NCI-H2196 (cell line): ENCODE measurements around the gene FES.
"Not testable (repeated sequence)": the region's sequence is repeated elsewhere in the genome, so short reads cannot be mapped to it uniquely, and the experiment has no call there.

Source experiments
- DNase-seq: peaks from one replicate; lab custom pipeline; 2025; ENCODE audit not compliant: unreplicated experiment; lab: John Stamatoyannopoulos, UW

The FES gene

DNA sequence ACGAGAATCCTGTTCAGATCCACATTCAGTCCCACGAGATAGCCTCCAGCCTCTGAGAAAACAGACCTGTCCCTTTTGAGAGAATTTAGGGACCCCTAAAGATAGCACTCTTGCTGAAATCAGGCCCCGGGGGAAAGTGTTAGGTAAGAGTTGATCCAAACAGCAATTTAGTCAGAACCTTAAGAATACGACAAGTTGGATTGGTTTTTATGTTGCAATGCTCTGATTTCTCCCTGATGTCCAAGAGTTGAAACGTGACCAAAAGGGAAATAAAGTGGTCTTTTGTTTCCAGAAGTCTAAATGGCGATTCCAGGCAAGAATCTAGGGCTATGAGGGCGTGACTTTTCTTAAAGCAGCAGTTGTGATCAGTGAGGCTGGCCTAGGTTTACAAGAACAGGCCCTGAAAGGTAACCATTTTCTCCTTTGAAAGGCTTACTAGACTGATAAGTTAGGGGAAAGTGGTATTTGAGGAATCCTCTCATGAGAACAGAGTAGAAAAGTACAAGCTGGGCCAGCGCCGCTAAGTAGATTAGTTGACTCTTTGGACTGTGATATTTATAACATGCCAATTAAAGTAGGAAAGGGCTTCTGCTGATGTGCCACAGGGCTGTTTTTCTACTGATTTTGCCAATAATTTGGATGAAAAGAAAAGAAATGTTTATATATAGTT is 23.7 kb downstream of the FES start:
- no peak for DNase-seq

- DNase-seq = not testable (repeated sequence)
These were observed 25.1 kb downstream of the FES start for GRCh38 chr15:90909449-90909848.

DNA sequence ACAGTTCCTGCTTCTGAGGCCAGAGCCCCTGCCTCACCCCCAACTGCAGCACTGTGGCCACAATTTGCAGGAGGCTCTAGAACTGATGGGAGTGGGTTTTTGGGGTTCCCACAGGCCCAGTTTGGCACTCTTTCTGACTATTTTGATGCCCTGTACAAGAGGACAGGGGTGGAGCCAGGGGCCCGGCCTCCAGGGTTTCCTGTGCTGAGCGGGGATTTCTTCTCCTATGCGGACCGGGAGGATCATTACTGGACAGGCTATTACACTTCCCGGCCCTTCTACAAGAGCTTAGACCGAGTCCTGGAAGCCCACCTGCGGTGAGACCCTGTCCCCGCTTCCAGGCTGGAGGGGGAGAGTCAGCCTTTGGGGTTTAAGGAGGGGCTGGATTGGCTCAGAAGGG is 25.7 kb downstream of the FES start:
- no peak for DNase-seq

GRCh38 chr15:90910441-90911301 is 26.4 kb downstream of the FES start:
- DNase-seq = no peak

- no peak for DNase-seq
These were observed 27.0 kb downstream of the FES start for GRCh38 chr15:90911302-90911623.

DNA sequence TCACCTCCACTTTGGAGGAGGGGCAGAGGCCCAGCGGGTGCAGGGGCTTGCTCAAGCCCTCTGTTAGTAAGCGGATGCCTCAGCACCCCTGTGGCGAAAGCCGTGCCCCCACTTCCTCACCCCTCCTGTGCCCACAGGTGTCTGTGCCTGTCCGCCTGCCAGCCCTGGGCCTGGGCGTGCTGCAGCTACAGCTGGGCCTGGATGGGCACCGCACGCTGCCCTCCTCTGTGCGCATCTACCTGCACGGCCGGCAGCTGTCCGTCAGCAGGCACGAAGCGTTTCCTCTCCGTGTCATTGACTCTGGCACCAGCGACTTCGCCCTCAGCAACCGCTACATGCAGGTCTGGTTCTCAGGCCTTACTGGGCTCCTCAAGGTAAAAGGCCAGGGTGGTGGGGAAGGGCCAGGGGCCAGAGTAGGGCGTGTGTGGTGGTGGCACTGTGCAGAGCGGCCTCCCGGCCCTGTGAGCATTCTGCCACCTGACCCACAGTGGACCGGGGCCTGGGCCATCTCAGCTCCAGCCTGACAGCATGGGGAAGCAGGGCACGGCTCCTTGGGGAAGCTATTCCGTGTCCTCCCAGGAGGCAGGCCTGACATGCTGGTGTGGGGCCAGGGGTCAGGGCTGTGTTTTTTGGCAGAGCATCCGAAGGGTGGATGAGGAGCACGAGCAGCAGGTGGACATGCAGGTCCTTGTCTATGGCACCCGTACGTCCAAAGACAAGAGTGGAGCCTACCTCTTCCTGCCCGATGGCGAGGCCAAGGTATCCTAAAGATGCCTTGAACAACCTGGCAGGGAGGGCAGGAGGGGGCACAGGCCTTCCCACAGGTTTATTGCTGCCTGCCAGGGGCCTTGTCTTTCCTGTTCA is 27.8 kb downstream of the FES start:
- no peak for DNase-seq

DNA sequence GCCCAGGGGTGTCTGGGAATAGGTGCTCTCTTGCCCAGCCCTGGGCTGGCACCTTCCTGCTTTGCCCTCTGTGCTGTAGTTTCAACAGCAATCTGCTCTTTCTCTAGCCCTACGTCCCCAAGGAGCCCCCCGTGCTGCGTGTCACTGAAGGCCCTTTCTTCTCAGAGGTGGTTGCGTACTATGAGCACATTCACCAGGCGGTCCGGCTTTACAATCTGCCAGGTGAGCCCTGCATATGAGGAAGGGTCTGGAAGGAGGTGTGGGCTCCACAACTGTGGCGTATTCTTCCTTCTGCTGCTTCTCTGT is 28.4 kb downstream of the FES start:
- DNase-seq = no peak

- no peak for DNase-seq
These were observed 29.2 kb downstream of the FES start for GRCh38 chr15:90913398-90913944.

GRCh38 chr15:90914305-90915080 is 30.2 kb downstream of the FES start:
- no peak for DNase-seq

GRCh38 chr15:90915216-90915807 is 31.0 kb downstream of the FES start:
- no peak for DNase-seq

DNA sequence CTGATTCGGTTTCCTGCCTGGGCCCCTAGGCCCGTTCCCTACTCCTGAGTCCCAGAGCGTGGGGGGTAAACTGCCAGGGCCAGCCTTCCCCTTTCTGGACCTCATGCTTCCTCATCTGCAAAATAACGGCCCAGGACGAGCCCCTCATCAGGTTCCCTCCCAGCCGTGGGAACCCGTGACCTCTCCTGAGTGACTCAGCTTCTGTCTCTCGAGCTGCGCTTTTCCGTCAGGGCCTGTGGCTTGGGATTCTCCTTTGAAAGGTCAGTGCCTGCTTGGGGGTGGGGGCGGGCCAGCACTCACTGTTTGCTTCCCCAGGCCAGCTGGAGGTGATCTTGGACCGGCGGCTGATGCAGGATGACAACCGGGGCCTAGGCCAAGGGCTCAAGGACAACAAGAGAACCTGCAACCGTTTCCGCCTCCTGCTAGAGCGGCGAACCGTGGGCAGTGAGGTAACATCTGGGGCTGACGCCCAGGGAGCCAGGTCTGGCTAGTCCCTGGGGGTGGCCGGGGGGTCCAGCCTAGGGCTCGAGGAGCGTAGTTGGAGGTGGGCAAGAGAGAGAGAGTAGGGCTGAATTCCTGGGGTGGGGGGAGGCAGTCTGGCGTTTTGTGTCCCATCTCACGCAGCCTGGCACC is 31.6 kb downstream of the FES start:
- DNase-seq = no peak

- no peak for DNase-seq
These were observed 32.2 kb downstream of the FES start for GRCh38 chr15:90916461-90916860.

GRCh38 chr15:90917569-90917968 is 33.3 kb downstream of the FES start:
- DNase-seq = no peak

DNA sequence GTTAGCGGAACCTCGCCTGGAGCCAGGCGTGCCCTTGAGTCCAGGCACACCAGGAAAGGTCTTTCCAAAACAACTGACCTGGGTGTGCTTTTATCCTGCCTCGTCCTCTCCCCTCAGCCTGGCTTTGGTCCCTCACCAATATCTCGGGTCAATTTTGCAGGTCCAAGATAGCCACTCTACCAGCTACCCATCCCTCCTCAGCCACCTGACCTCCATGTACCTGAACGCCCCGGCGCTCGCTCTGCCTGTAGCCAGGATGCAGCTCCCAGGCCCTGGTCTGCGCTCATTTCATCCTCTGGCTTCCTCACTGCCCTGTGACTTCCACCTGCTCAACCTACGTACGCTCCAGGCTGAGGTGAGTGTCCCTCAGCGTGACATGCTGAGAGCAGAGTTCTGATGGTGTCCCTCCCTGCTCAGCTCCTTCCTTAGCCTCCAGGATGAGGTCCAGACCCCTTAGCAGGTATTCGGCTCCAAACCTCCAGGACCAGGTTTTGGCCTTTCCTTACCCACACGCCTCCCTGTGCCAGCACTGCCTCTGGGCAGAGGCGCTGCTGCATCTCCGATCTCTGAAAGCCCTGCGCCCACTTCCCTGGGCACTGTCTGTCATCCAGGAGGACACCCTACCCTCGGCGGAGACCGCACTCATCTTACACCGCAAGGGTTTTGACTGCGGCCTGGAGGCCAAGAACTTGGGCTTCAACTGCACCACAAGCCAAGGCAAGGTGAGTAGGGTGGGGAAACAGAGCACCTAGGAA is 33.9 kb downstream of the FES start:
- no peak for DNase-seq

GRCh38 chr15:90918835-90919234 is 34.5 kb downstream of the FES start:
- no peak for DNase-seq

- DNase-seq = no peak
These were observed 37.6 kb downstream of the FES start for GRCh38 chr15:90921887-90922286.

- not testable (repeated sequence) for DNase-seq
These were observed 38.5 kb downstream of the FES start for GRCh38 chr15:90922712-90923322.

DNA sequence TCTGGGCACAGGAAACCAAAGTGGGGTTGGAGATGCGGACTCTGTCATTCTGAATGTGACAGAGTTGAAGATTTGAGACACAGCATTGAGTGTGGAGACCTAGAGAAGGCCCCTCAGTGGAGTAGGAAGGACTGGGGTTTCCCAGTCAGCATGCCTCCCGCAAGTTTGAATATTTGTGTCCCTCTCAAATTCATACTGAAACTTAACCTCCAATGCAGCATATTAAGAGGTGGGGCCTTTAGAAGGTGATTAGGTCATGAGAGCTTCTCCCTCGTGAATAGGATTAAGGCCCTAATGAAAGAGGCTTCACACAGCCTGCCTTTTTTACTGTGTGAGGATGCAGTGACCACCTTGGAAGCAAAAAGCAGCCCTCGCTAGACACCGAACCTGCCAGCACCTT is 40.1 kb downstream of the FES start:
- DNase-seq = no peak

DNA sequence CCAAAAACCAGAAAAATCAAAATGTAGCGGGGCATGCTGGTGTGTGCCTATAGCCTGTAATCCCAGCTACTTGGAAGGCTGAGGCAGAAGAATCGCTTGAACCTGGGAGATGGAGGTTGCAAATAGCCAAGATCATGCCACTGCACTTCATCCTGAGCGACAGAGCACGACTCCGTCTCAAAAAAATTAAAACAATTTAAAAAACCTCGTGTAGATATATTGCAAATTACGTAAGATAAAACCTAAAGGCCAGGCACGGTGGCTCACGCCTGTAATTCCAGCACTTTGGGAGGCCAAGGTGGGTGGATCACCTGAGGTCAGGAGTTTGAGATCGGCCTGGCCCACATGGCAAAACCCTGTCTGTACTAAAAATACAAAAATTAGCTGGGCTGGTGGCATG is 42.5 kb downstream of the FES start:
- DNase-seq = not testable (repeated sequence)
